ENCODE data around the gene MYBPC2.

- TF ChIP-seq RFX5 (IDR thresholded peaks at IDR 0.05; ENCODE audit: low read depth, low read length) (no peak; the same call in 1 of the 2 replicates), CTCF (conservative IDR thresholded peaks at IDR 0.05; ENCODE audit: low read depth, low read length) (no peak), RCOR1 (IDR thresholded peaks at IDR 0.05; ENCODE audit: insufficient replicate concordance, low read length) (no peak), USF2 (IDR thresholded peaks at IDR 0.05; ENCODE audit: low read depth, low read length) (no peak), POLR2A (IDR thresholded peaks at IDR 0.05; ENCODE audit: low read depth, low read length) (no peak), SMC3 (IDR thresholded peaks at IDR 0.05; ENCODE audit: low read depth, low read length) (no peak), MAFK (IDR thresholded peaks at IDR 0.05; ENCODE audit: low read depth, low read length) (no peak), RAD21 (IDR thresholded peaks at IDR 0.05; ENCODE audit: low read length) (no peak), CHD1 (IDR thresholded peaks at IDR 0.05; ENCODE audit: low read depth, low read length) (no peak), CEBPB (IDR thresholded peaks at IDR 0.05; ENCODE audit: low read depth, low read length) (no peak), BHLHE40 (IDR thresholded peaks at IDR 0.05; ENCODE audit: low read depth, low read length) (no peak), FOS (IDR thresholded peaks at IDR 0.05; ENCODE audit: low read depth, low read length) (no peak), MXI1 (IDR thresholded peaks at IDR 0.05; ENCODE audit: borderline replicate concordance, low read depth, low read length) (no peak)
Measured at GRCh38 chr19:50430888-50431342, 1.8 kb upstream of the MYBPC2 start.
